ENCODE measurements around the gene TDG.

GRCh38 chr12:103924761-103925641 lies 40.7 kb upstream of the TDG start:
- TF ChIP-seq POLR2A (IDR thresholded peaks at IDR 0.05) = no peak
- no peak for TF ChIP-seq CTCF (IDR thresholded peaks at IDR 0.05)

Data from esophagus squamous epithelium (tissue), 4 donors.